Measurements from ENCODE around the gene ROPN1L.
"Not testable (repeated sequence)": the region's sequence is repeated elsewhere in the genome, so short reads cannot be mapped to it uniquely, and the experiment has no call there.

ROPN1L gene

DNA sequence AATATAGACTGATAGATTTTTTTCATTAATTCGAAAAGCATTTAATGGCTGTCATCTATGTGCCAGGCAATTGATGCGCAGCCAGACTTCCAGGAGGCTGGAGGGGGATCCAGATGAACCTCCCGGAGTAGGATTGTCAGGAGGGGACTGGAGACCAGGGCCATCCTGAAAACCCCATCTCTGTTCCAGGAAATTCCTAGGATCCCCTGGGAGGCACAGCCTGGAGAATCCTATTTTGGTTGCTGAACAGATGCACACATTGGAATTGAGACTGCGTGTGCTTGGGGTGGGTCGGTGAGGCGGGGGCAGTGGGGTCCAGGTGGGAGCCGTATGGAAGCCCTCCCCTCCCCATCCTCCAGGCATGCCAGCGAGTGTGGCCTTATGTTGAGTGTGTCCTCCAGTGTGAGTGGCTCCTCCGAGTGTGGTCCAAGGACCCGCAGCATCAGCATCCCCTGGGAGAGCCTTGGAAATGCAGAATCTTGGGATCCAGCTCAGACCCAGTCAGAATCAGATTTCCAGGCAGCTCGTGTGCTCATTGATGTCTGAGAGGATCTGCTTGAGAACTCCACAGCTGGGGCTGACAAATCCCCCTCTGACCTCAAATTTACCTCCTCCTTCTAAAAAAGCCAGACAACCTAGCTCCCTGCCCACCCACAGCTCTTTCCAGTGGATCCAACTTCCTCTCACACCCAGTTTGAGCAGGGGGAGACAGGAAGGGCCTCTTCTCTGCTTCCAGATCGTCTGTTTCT lies 38.7 kb downstream of the ROPN1L start:
- peak in 1 of 2 experiments; percentile 40 for DNase-seq

DNA sequence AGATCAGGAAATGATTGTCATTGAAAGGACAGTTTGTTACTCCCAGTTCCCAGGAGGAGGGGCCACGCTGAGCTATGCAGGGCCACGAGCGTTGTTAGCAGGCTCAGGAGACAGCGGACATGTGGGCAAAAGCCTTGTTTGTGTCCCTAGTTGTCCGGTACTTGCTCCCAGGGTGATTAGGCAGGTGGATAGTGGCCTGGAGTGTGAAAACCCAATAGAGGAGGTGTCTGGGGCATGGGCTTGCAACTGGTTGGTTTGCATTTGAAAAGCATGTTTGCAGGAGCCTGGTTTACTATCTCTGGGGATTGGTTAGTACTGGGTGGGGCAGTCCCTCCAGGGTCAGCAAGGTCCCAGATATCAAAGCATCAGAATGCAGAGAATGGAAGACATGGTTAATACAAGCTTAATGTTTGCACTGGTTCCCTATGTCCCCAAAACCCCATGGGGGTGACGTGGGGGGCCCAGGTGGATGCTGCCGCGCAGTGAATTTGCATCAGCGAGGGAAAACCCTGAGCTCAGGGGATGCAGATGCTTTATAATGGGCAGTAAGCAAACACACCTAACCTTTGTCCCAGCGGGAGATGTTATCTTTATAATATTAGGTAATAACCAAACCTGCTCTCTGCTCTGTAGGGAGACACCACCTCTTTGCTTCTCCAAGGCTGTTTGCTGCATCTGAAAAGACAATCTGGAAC lies 39.7 kb downstream of the ROPN1L start:
- no peak for DNase-seq

DNA sequence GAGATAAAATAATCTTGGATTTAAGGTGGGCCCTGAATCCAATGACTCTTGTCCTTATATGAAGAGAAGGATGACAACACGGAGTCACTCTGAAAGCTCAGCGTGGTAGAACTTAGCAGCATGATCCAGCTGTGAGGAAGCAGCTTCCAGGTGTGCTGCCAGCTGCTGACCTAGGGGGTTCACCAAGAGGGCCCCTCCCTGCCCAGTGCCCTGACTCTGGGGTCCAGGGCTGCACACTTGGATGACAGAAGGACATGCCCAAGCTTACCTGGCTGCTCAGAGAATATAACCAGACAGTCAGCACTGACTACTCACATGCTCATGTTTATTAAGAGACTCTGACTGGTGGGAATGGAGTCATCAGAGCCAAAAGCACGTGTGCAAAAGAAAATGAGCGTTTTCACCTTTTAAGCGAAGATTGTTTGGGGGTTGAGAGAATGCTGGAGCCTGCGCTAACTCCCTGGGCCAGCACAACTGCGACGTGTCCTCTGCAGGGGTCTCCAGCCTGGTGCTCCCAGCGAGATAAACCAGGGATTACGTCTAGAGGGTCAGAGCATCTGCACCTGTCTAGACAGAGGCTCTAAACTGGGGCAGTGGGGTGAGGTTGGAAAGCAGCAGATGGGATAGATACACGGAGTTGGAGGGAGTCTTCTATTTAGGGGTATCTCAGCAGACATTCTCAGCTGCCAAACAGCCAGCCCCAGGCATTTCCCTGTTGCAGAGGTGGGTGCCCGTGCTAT lies 41.3 kb downstream of the ROPN1L start:
- DNase-seq: no peak

DNA sequence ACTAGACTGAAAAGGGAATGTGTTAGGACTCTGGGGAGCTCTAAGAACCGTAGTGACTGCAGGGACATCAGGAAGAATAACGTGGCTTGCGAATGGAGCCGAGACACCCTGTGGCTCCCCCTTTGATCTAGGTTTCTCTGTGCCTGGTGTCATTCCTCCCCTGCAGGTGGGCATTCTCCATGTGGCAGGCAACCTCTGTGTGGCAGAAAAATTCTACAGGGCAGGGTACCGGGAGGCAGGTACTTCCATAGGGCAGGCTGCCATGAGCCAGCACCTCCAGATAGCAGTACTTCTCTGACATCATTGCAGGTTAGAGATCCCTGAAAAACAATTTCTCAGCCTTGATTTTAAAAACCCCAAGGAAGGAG lies 43.1 kb downstream of the ROPN1L start:
- DNase-seq: no peak

- peak in 1 of 2 experiments; percentile 46 for DNase-seq
Observed at GRCh38 chr5:10485142-10485795, 43.6 kb downstream of the ROPN1L start.

DNA sequence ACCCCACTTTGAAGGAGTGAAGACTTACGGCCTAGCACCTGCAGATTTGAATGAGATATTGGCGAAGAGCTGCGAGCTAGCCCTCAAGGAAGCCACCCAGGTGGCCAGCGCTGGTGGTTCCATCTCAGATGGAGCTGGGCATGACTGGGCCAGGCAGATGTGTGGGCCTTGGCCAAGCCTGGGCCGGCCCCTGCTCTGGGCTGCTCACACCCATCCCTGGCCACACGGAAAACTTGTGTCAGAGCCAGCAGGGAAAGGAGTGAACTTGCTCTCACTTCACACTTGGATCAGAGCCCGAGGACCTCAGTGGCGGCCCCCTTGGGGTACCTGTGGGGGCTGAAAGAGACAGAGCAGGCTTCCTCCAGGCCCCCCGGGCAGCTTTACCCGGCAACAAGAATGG lies 44.2 kb downstream of the ROPN1L start:
- DNase-seq: no peak

- no peak for DNase-seq
Observed at GRCh38 chr5:10486511-10487344, 45.0 kb downstream of the ROPN1L start.

DNA sequence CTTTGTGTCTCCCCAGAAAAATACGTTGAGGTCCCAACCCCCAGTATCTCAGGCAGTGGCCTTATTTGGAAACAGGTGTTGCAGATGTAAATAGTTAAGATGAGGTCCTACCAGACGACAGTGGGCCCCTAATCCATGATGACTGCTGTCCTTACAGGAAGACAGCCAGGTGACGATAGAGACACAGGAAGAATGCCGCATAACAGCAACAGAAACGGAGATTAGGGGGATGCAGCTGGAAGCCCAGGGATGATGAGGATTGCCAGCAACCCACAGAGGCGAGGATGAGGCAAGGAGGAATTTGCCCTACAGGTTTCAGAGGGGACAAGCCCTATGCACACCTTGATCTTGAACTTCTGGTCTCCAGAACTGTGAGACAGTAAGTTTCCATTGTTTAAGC lies 46.5 kb downstream of the ROPN1L start:
- no peak for DNase-seq

DNA sequence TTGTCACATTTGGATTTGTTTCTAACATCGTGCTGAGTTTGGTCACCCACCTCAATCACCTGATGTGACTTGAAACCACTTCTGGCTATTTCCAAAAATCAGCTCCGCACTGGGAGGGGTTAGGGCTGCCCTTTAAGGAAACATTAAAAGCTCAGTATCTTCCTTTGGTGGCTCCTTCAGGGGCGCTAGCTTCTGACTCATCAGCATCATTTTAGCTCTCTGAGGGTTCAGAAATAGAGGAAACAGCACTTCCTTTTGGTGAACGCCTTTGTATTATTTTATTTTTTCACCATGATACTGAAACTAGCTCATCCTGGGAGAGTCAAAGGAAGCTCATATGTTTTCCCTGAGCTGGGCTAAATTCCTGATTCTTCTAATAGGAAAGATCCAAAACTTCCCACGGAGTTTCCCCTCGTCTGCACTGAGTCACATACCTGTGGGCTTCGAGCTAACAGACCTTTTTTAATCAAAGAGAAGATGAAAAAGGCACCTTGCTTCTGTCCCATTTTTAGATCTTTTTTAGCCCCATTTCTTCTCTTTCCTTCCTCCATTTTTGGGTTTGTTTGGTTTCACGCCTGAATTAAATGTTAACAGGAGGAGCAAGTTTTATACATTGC lies 48.2 kb downstream of the ROPN1L start:
- DNase-seq: no peak

- DNase-seq: no peak
Observed at GRCh38 chr5:10490927-10491672, 49.4 kb downstream of the ROPN1L start.

DNA sequence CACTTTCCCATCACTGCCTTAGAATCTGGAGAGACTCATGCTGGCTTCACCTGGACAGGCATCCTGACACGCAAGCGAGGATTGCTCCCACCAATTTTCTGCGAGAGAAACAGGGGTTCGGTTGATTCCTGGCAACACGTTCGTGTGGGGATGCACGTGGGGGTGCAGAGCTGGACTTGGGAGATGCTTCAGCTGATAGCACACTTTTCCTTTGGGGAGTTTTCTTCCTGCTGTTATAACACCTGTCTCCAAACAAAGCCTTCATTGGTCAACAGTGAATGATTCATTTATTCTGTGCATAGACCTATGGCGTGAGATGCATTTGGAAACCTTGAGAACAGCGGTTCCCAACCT lies 50.0 kb downstream of the ROPN1L start:
- DNase-seq: no peak

DNA sequence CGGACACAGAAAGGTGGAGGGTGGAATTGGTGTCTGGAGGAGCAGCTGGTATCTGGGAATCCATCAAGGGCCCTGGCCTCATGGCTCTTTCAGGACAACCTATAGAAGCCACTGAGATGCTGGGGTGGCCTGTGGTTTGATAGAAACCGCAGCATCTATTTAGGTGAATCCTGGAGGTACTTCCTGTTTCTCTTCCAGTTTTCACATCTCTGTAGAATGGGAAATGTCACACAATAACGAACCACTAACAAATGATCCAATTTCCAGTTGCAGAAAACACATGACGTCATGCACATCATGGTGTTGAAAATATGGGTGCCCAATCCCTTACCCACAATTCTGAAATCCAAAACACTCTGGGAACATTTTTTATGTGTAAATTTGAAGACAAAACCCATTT lies 52.2 kb downstream of the ROPN1L start:
- DNase-seq: no peak

GRCh38 chr5:10494497-10494896 lies 52.8 kb downstream of the ROPN1L start:
- DNase-seq: not testable (repeated sequence)

DNA sequence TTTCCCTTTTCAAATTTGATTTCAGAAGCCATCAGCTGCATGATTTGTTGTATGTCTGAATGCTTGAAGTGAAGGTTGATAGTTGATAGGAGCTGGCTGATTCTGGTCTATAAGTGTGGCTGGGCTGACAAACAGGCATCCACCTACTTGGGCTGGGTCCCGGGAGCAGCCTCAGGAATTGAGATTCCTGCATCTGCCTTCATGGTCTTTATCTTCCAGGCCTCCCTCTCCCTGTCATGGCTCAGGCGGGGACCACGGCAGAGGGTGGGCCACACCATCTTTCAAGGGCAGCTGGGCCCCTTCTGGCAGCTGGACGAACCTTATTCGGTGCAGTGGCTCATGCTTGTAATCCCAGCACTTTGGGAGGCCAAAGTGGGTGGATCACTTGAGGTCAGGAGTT lies 55.9 kb downstream of the ROPN1L start:
- no peak for DNase-seq

DNA sequence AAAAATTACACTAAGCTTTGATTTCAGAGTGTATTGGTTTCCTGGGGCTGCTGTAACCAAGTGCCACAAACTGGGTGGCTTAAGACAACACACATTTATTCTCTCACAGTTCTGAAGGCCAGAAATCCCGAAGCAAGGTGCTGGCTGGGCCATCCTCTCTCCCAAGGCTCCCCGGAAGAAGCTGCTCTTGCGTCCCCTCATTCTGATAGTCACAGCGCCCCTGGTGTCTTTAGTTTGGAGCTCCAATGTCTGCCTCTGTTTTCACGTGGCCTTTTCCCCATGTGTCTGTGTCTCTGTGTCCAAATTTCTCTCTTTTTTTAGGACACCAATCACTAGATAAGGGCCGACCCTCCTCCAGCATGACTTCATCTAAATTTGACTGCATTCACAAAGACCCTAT lies 56.7 kb downstream of the ROPN1L start:
- DNase-seq: no peak

- DNase-seq: no peak
Observed at GRCh38 chr5:10499066-10499465, 57.4 kb downstream of the ROPN1L start.

- no peak for DNase-seq
Observed at GRCh38 chr5:10499776-10500175, 58.1 kb downstream of the ROPN1L start.

- no peak for DNase-seq
Observed at GRCh38 chr5:10500669-10501068, 59.0 kb downstream of the ROPN1L start.

DNA sequence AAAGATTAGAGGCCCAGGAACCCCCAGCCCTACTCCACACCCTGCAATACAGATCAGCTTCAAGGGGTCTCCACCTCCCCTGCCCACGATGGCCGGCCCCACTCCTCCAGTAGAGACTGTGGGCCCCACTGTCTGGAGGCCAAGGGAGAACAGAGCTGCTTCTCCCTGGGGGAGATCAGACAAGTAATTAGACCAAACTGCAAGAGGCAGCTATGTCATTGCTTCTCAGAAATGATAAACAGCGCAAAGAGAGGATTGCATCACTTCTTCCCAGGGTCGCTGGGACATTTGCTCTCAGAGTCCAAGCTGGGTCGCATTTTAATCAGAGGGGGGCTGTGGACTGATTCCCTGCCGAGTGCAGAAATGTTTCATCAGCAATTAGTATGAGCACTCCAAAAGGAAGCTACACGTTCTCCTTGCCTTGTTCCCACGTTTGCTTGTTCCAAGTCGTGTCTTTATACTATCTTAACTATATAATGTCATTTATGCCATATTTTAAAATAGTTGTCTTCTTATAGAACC lies 59.9 kb downstream of the ROPN1L start:
- no peak for DNase-seq

- no peak for DNase-seq
Observed at GRCh38 chr5:10502130-10502529, 60.5 kb downstream of the ROPN1L start.

DNA sequence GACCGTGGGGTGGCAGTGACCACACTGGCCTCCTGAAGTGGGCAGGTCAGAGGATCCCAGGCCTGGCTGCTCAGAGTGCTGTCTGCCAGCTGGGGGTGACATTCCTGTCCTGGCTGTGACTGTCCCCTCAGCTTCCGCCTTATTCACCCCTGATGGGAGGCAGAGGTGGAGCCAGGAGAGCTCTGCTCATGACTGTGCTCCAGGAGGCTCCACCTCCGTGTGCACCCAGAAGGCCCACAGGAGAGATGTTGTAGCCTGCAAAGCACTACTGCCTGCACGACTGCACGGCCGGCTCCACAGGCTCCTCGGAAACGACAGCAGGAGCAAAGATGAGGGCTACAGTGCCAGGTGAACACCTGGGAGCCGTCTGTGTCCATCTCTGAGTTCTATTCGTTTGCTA lies 60.9 kb downstream of the ROPN1L start:
- DNase-seq: no peak

Data from NCI-H446 (cell line).